Dendritic cell treated with granulocyte-macrophage colony-stimulating factor and Interleukin-4, amounts not matched to agents 40 ng/mL and 50 ng/mL, for 4 days (primary cell): ENCODE results near the gene FITM2.
"Not testable (repeated sequence)": the region's sequence is repeated elsewhere in the genome, so short reads cannot be mapped to it uniquely, and the experiment has no call there.

Experiments used
- H3K27ac Mint-ChIP-seq: one replicate; pipeline ENCODE4 v1.8.0; 2022; ENCODE audit warnings: mild to moderate bottlenecking, mixed read lengths
- H3K27me3 Mint-ChIP-seq: one replicate; pipeline ENCODE4 v1.8.0; 2022; ENCODE audit warnings: mild to moderate bottlenecking, mixed read lengths
- H3K36me3 Mint-ChIP-seq: one replicate; pipeline ENCODE4 v1.8.0; 2022; ENCODE audit warnings: low read depth, mixed read lengths
- H3K4me1 Mint-ChIP-seq: one replicate; pipeline ENCODE4 v1.8.0; 2022; ENCODE audit warnings: low read depth, mixed read lengths
- H3K4me3 Mint-ChIP-seq: one replicate; pipeline ENCODE4 v1.8.0; 2022; ENCODE audit warnings: mild to moderate bottlenecking, moderate library complexity, mixed read lengths
- H3K9me3 Mint-ChIP-seq: one replicate; pipeline ENCODE4 v1.8.0; 2022; ENCODE audit warnings: mixed read lengths
- intact Hi-C: fragments of 100-400 bp; cut with micrococcal nuclease; formaldehyde crosslinking; loops from one replicate; pipeline ENCODE4 v1.15.0; 2022

FITM2 gene

GRCh38 chr20:44314870-44315269 lies 3.9 kb upstream of the FITM2 start:
- Mint-ChIP-seq H3K36me3 (peaks cover 12% of the 10 kb centered on the region), H3K4me1 (peaks cover 13% of the 10 kb centered on the region), H3K4me3 (no peak overlapping the region), H3K9me3 (no peaks in the 10 kb centered on the region), H3K27me3 (peaks cover 13% of the 10 kb centered on the region), H3K27ac (no peak overlapping the region)
- intact Hi-C loops: no loop called here

- Mint-ChIP-seq H3K4me3 (peak overlapping the region; percentile 84), H3K27ac (peak overlapping the region; percentile 79), H3K9me3 (no peaks in the 10 kb centered on the region), H3K36me3 (peaks cover 19% of the 10 kb centered on the region), H3K27me3 (peaks cover 9% of the 10 kb centered on the region), H3K4me1 (peaks cover 19% of the 10 kb centered on the region)
- intact Hi-C loops: no loop called here
Observed at GRCh38 chr20:44309763-44310663, 989 bp downstream of the FITM2 start.

GRCh38 chr20:44306927-44307326 lies 4.1 kb downstream of the FITM2 start:
- Mint-ChIP-seq H3K27ac (no peak overlapping the region), H3K36me3 (peaks cover 19% of the 10 kb centered on the region)

GRCh38 chr20:44304383-44304782 lies 6.6 kb downstream of the FITM2 start:
- Mint-ChIP-seq H3K27me3 (no peaks in the 10 kb centered on the region), H3K36me3 (peaks cover 7% of the 10 kb centered on the region), H3K4me3 (no peak overlapping the region), H3K9me3 (no peaks in the 10 kb centered on the region), H3K27ac (no peak overlapping the region), H3K4me1 (peaks cover under 1% of the 10 kb centered on the region)
- intact Hi-C loops: no loop called here

More at GRCh38 chr20:44306927-44307326, 4.1 kb downstream of the FITM2 start:
- intact Hi-C loops: no loop called here
- Mint-ChIP-seq H3K27me3 (peaks cover 2% of the 10 kb centered on the region), H3K9me3 (no peaks in the 10 kb centered on the region), H3K4me1 (peaks cover 19% of the 10 kb centered on the region), H3K4me3 (no peak overlapping the region)

- H3K36me3 Mint-ChIP-seq: peaks cover 7% of the 10 kb centered on the region
- intact Hi-C loops: no loop called here
- H3K4me3 Mint-ChIP-seq: no peak overlapping the region
- no peaks in the 10 kb centered on the region for H3K4me1 Mint-ChIP-seq
- no peaks in the 10 kb centered on the region for H3K27me3 Mint-ChIP-seq
- no peaks in the 10 kb centered on the region for H3K9me3 Mint-ChIP-seq
- no peak overlapping the region for H3K27ac Mint-ChIP-seq
Observed at GRCh38 chr20:44302736-44303135, 8.3 kb downstream of the FITM2 start.

- no peak overlapping the region for H3K27ac Mint-ChIP-seq
- H3K36me3 Mint-ChIP-seq: peaks cover 6% of the 10 kb centered on the region
- no peaks in the 10 kb centered on the region for H3K4me1 Mint-ChIP-seq
- no peaks in the 10 kb centered on the region for H3K27me3 Mint-ChIP-seq
- H3K4me3 Mint-ChIP-seq: no peak overlapping the region
- intact Hi-C loops: no loop called here
- H3K9me3 Mint-ChIP-seq: no peaks in the 10 kb centered on the region
Observed at GRCh38 chr20:44302026-44302669, 8.9 kb downstream of the FITM2 start.

- H3K27ac Mint-ChIP-seq: no peak overlapping the region
- no peaks in the 10 kb centered on the region for H3K9me3 Mint-ChIP-seq
- H3K36me3 Mint-ChIP-seq: no peaks in the 10 kb centered on the region
- intact Hi-C loops: no loop called here
- H3K4me3 Mint-ChIP-seq: no peak overlapping the region
- no peaks in the 10 kb centered on the region for H3K4me1 Mint-ChIP-seq
- no peaks in the 10 kb centered on the region for H3K27me3 Mint-ChIP-seq
Observed at GRCh38 chr20:44301285-44301684, 9.7 kb downstream of the FITM2 start.

- H3K4me1 Mint-ChIP-seq, H3K4me3 Mint-ChIP-seq, intact Hi-C loops, H3K27me3 Mint-ChIP-seq, H3K27ac Mint-ChIP-seq, H3K36me3 Mint-ChIP-seq, H3K9me3 Mint-ChIP-seq: not testable (repeated sequence)
Observed at GRCh38 chr20:44299011-44299535, 11.9 kb downstream of the FITM2 start.

GRCh38 chr20:44297721-44298120 lies 13.3 kb downstream of the FITM2 start:
- Mint-ChIP-seq H3K9me3 (no peaks in the 10 kb centered on the region), H3K4me3 (no peak overlapping the region), H3K27ac (no peak overlapping the region), H3K27me3 (no peaks in the 10 kb centered on the region), H3K4me1 (no peaks in the 10 kb centered on the region), H3K36me3 (no peaks in the 10 kb centered on the region)
- intact Hi-C loops: no loop called here

GRCh38 chr20:44296011-44296410 lies 15.0 kb downstream of the FITM2 start:
- H3K27ac Mint-ChIP-seq: no peak overlapping the region

GRCh38 chr20:44291754-44292153 lies 19.2 kb downstream of the FITM2 start:
- H3K4me1 Mint-ChIP-seq: no peaks in the 10 kb centered on the region
- H3K4me3 Mint-ChIP-seq: no peak overlapping the region
- no peak overlapping the region for H3K27ac Mint-ChIP-seq
- no peaks in the 10 kb centered on the region for H3K27me3 Mint-ChIP-seq
- no peaks in the 10 kb centered on the region for H3K9me3 Mint-ChIP-seq
- no peaks in the 10 kb centered on the region for H3K36me3 Mint-ChIP-seq
- intact Hi-C loops: no loop called here

More at GRCh38 chr20:44296011-44296410, 15.0 kb downstream of the FITM2 start:
- H3K27me3 Mint-ChIP-seq: no peaks in the 10 kb centered on the region
- H3K9me3 Mint-ChIP-seq: no peaks in the 10 kb centered on the region
- no peak overlapping the region for H3K4me3 Mint-ChIP-seq
- intact Hi-C loops: no loop called here
- no peaks in the 10 kb centered on the region for H3K4me1 Mint-ChIP-seq
- H3K36me3 Mint-ChIP-seq: no peaks in the 10 kb centered on the region

- H3K27me3 Mint-ChIP-seq: no peaks in the 10 kb centered on the region
- no peak overlapping the region for H3K4me3 Mint-ChIP-seq
- H3K9me3 Mint-ChIP-seq: no peaks in the 10 kb centered on the region
- H3K27ac Mint-ChIP-seq: no peak overlapping the region
- no peaks in the 10 kb centered on the region for H3K4me1 Mint-ChIP-seq
- no peaks in the 10 kb centered on the region for H3K36me3 Mint-ChIP-seq
- intact Hi-C loops: no loop called here
Observed at GRCh38 chr20:44288252-44288651, 22.8 kb downstream of the FITM2 start.

- Mint-ChIP-seq H3K27ac (no peak overlapping the region), H3K4me1 (no peaks in the 10 kb centered on the region), H3K4me3 (no peak overlapping the region), H3K9me3 (no peaks in the 10 kb centered on the region), H3K27me3 (no peaks in the 10 kb centered on the region), H3K36me3 (no peaks in the 10 kb centered on the region)
- intact Hi-C loops: no loop called here
Observed at GRCh38 chr20:44287272-44288097, 23.5 kb downstream of the FITM2 start.

GRCh38 chr20:44284032-44284431 lies 27.0 kb downstream of the FITM2 start:
- intact Hi-C loops: no loop called here
- no peaks in the 10 kb centered on the region for H3K27me3 Mint-ChIP-seq
- no peaks in the 10 kb centered on the region for H3K9me3 Mint-ChIP-seq
- no peaks in the 10 kb centered on the region for H3K4me1 Mint-ChIP-seq
- no peak overlapping the region for H3K4me3 Mint-ChIP-seq
- H3K36me3 Mint-ChIP-seq: no peaks in the 10 kb centered on the region
- H3K27ac Mint-ChIP-seq: no peak overlapping the region
